Keratinocyte (primary cell): ENCODE data around the gene MAMDC2. TPM values are rescaled to one million over a fixed set of nuclear protein-coding genes. Genes with fewer than 3 reads are reported as not detected.

ENCODE experiments used
- DNase-seq: peaks from one replicate; pipeline ENCODE4 v3.0.0-alpha.2; 2011; ENCODE audit warnings: low read depth, missing footprints, low spot score
- FAIRE-seq: peaks from 2 replicates; lab custom pipeline; 2011; peaks lifted over from hg19 to GRCh38; lab: Jason Lieb, UNC
- H2AFZ ChIP-seq: 2 replicates; pipeline ENCODE4 v1.6.0; 2012; ENCODE audit warnings: low read length, control low read depth, inconsistent platforms; ENCODE audit not compliant: control insufficient read depth
- H3K27ac ChIP-seq: 2 replicates; pipeline ENCODE4 v1.5.1; 2011; ENCODE audit warnings: low read length; ENCODE audit not compliant: control insufficient read depth, insufficient read depth
- H3K27me3 ChIP-seq: 3 replicates; pipeline ENCODE4 v1.6.0; 2011; ENCODE audit warnings: low read length; ENCODE audit not compliant: control insufficient read depth, insufficient read depth; ENCODE audit errors: extremely low read depth
- H3K36me3 ChIP-seq, 2 experiments: 2 replicates in 1 of 2; 3 replicates in 1 of 2; pipeline ENCODE4 v1.5.1; 2011; ENCODE audit warnings: low read length in 2 of 2, mild to moderate bottlenecking in 1 of 2; ENCODE audit not compliant: control insufficient read depth in 2 of 2, insufficient read depth in 2 of 2; ENCODE audit errors: extremely low read depth in 1 of 2
- H3K4me1 ChIP-seq: 3 replicates; pipeline ENCODE4 v1.5.1; 2011; ENCODE audit warnings: low read length; ENCODE audit not compliant: control insufficient read depth, insufficient read depth; ENCODE audit errors: extremely low read depth
- H3K4me2 ChIP-seq: 3 replicates; pipeline ENCODE4 v1.6.0; 2011; ENCODE audit warnings: low read depth, low read length; ENCODE audit not compliant: control insufficient read depth, insufficient read depth; ENCODE audit errors: extremely low read depth
- H3K4me3 ChIP-seq, 3 experiments: fragments of 200-600 bp in 1 of 3; sonication (generic) in 1 of 3; 2 replicates in 2 of 3; 3 replicates in 1 of 3; pipeline ENCODE4 v1.5.1; 2011 to 2016; ENCODE audit warnings: low read length in 3 of 3, mild to moderate bottlenecking in 3 of 3, control low read depth in 2 of 3, inconsistent platforms in 1 of 3, low read depth in 1 of 3, mixed read lengths in 1 of 3, mixed run types in 1 of 3, moderate library complexity in 1 of 3; ENCODE audit not compliant: control insufficient read depth in 2 of 3, insufficient read depth in 2 of 3; ENCODE audit errors: extremely low read depth in 1 of 3
- H3K79me2 ChIP-seq: 2 replicates; pipeline ENCODE4 v1.6.0; 2012; ENCODE audit warnings: low read length; ENCODE audit not compliant: control insufficient read depth, insufficient read depth
- H3K9ac ChIP-seq: 3 replicates; pipeline ENCODE4 v1.6.0; 2011; ENCODE audit warnings: low read length; ENCODE audit not compliant: control insufficient read depth, insufficient read depth; ENCODE audit errors: extremely low read depth
- H3K9me1 ChIP-seq: 3 replicates; pipeline ENCODE4 v1.6.0; 2011; ENCODE audit warnings: low read length; ENCODE audit not compliant: control insufficient read depth, insufficient read depth; ENCODE audit errors: extremely low read depth
- H3K9me3 ChIP-seq: 2 replicates; pipeline ENCODE4 v1.5.1; 2012; ENCODE audit warnings: low read depth, low read length; ENCODE audit not compliant: control insufficient read depth
- H4K20me1 ChIP-seq: 3 replicates; pipeline ENCODE4 v1.6.0; 2011; ENCODE audit warnings: low read length; ENCODE audit not compliant: control insufficient read depth, insufficient read depth; ENCODE audit errors: extremely low read depth
- CTCF ChIP-seq, 3 experiments: IDR thresholded peaks in 1 of 3; conservative IDR thresholded peaks in 1 of 3; optimal IDR thresholded peaks in 1 of 3; 2 replicates in 2 of 3; 3 replicates in 1 of 3; pipeline versions ENCODE3 to v1.5.1; 2011; ENCODE audit warnings: low read length in 3 of 3, mild to moderate bottlenecking in 3 of 3, moderate library complexity in 2 of 3, control low read depth in 1 of 3, inconsistent platforms in 1 of 3; ENCODE audit not compliant: insufficient read depth in 2 of 3; ENCODE audit errors: extremely low read depth in 1 of 3
- EZH2 ChIP-seq: IDR thresholded peaks from one replicate; pipeline ENCODE4 v1.6.1; 2012; ENCODE audit warnings: inconsistent platforms, mild to moderate bottlenecking, low read length, moderate library complexity
- dilution Hi-C: fragments of 300-500 bp; cut with MboI; formaldehyde crosslinking; loops from one replicate; pipeline ENCODE4 v1.7.0; 2020; ENCODE audit warnings: low sequenced_read_pairs; ENCODE audit not compliant: extremely low pct_ligation_motif_present
- polyA plus RNA-seq, 5 experiments: library from polyadenylated mRNA; depleted of rRNA in 3 of 5; stranded (reverse) in 3 of 5; stranded (forward) in 1 of 5; unstranded in 1 of 5; fragments of >200 nt; gene quantifications; 1 replicate in 1 of 5; 2 replicates in 3 of 5; 3 replicates in 1 of 5; pipeline versions ENCODE4 v1.2.1 to v1.2.3, GENCODE V29; 2011 to 2012; ENCODE audit warnings: missing spikeins in 2 of 5, low read depth in 1 of 5, low replicate concordance in 1 of 5

MAMDC2 gene
- polyA plus RNA-seq, 1 donor (not counting 4 experiments of a cell fraction or from before 2014, with no cell fraction given): 4.2 TPM

GRCh38 chr9:70262366-70262765 lies 218.7 kb downstream of the MAMDC2 start:
- TF ChIP-seq EZH2: no peak
- no peak for TF ChIP-seq CTCF (optimal IDR thresholded peaks at IDR 0.05 in 1 of 3, IDR thresholded peaks at IDR 0.05 in 1 of 3, conservative IDR thresholded peaks at IDR 0.05 in 1 of 3; ENCODE audit: extremely low read depth in 1 of 3, insufficient read depth in 2 of 3, low read length in 3 of 3)
- Histone ChIP-seq H3K9ac (no peak overlapping the region), H2AFZ (no peak overlapping the region), H3K9me1 (no peaks in the 10 kb centered on the region), H4K20me1 (peaks cover 4% of the 10 kb centered on the region), H3K9me3 (no peaks in the 10 kb centered on the region), H3K27me3 (no peaks in the 10 kb centered on the region), H3K79me2 (peaks cover 75% of the 10 kb centered on the region), H3K4me2 (no peak overlapping the region), H3K27ac (no peak overlapping the region), H3K4me1 (peaks cover 36% of the 10 kb centered on the region), H3K36me3 (peaks cover 2 to 9% of the 10 kb centered on the region in 2 experiments), H3K4me3 (no peak overlapping the region)
- no peak for DNase-seq
- dilution Hi-C loops: no loop called here
- FAIRE-seq: no peak

- no peak overlapping the region for H3K9ac ChIP-seq
- no peak for DNase-seq
- H3K9me3 ChIP-seq: no peaks in the 10 kb centered on the region
- TF ChIP-seq CTCF (optimal IDR thresholded peaks at IDR 0.05 in 1 of 3, IDR thresholded peaks at IDR 0.05 in 1 of 3, conservative IDR thresholded peaks at IDR 0.05 in 1 of 3; ENCODE audit: extremely low read depth in 1 of 3, insufficient read depth in 2 of 3, low read length in 3 of 3) (no peak), EZH2 (no peak)
- peaks cover 4% of the 10 kb centered on the region for H4K20me1 ChIP-seq
- peaks cover 79% of the 10 kb centered on the region for H3K79me2 ChIP-seq
- peaks cover 3 to 9% of the 10 kb centered on the region in 2 experiments for H3K36me3 ChIP-seq
- no peaks in the 10 kb centered on the region for H3K9me1 ChIP-seq
- dilution Hi-C loops: no loop called here
- H3K4me3 ChIP-seq: no peak overlapping the region
- peaks cover 30% of the 10 kb centered on the region for H3K4me1 ChIP-seq
- peak overlapping the region; percentile 6 for H3K27ac ChIP-seq
- no peak for FAIRE-seq
- H2AFZ ChIP-seq: no peak overlapping the region
- no peaks in the 10 kb centered on the region for H3K27me3 ChIP-seq
- no peak overlapping the region for H3K4me2 ChIP-seq
Observed at GRCh38 chr9:70262948-70263347, 219.3 kb downstream of the MAMDC2 start.
